Measurements from ENCODE around the gene C1orf35. TPM values are rescaled to one million over a fixed set of nuclear protein-coding genes. Genes with fewer than 3 reads are reported as not detected.

The C1orf35 gene
- total and polyA plus RNA-seq, 2 experiments from 2014 or later = 12.3 to 24.6 TPM

DNA sequence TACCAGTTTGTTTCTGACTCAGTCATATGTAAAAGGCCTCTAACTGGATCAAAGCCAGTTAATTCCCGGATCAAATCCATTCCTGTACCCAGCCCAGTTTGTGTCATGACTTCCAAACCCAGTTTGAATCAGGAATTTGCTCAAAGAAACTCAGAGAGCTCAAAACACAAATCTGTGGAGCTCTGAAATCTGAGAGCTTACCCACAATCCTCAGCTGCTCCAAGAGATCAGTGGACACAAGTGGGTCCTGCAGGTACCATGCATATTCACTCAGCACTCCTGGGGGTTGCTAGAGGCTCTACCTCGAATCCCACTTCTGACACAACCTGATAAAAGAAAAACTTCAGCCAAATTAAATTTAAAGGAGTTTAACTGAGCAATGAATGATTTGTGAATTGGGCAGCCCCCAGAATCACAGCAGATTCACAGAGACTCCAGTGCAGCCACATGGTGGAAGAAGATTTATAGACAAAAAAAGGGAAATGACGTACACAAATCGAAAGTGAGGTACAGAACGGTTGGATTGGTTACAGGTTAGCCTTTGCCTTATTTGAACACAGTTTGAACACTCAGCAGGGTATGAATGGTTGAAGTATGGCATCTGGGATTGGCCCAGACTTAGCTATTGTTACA lies 17.8 kb upstream of the C1orf35 start:
- Histone ChIP-seq H4K20me1 (ENCODE audit: insufficient read depth, poor library complexity, severe bottlenecking) (no peaks in the 10 kb centered on the region), H3K4me2 (no peak overlapping the region), H3K79me2 (no peaks in the 10 kb centered on the region), H3K36me3 (replicated peaks; ENCODE audit: insufficient read depth, low read depth) (no peaks in the 10 kb centered on the region), H3K4me3 (no peak overlapping the region), H3K27ac (no peak overlapping the region), H3K27me3 (no peaks in the 10 kb centered on the region), H2AFZ (no peak overlapping the region), H3K4me1 (ENCODE audit: insufficient read depth) (peaks cover 6% of the 10 kb centered on the region), H3K9me3 (ENCODE audit: low read depth) (no peaks in the 10 kb centered on the region), H3K9me2 (replicated peaks; ENCODE audit: insufficient read depth) (no peaks in the 10 kb centered on the region)
- no peak for TF ChIP-seq EZH2phosphoT487 (IDR thresholded peaks at IDR 0.05; ENCODE audit: low read depth, severe bottlenecking, unreplicated experiment)
- TF ChIP-seq, protein P1, sequence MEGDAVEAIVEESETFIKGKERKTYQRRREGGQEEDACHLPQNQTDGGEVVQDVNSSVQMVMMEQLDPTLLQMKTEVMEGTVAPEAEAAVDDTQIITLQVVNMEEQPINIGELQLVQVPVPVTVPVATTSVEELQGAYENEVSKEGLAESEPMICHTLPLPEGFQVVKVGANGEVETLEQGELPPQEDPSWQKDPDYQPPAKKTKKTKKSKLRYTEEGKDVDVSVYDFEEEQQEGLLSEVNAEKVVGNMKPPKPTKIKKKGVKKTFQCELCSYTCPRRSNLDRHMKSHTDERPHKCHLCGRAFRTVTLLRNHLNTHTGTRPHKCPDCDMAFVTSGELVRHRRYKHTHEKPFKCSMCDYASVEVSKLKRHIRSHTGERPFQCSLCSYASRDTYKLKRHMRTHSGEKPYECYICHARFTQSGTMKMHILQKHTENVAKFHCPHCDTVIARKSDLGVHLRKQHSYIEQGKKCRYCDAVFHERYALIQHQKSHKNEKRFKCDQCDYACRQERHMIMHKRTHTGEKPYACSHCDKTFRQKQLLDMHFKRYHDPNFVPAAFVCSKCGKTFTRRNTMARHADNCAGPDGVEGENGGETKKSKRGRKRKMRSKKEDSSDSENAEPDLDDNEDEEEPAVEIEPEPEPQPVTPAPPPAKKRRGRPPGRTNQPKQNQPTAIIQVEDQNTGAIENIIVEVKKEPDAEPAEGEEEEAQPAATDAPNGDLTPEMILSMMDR (IDR thresholded peaks at IDR 0.05; ENCODE audit: poor library complexity) = no peak
- no peak for TF ChIP-seq EZH2 (IDR thresholded peaks at IDR 0.05; ENCODE audit: borderline replicate concordance)
- no peak for DNase-seq (ENCODE audit: low spot score)
- 77% methylated on average over 5 of the region's 5 CpGs for WGBS (ENCODE audit: low lambda C conversion rate, missing lambda C conversion rate)

DNA sequence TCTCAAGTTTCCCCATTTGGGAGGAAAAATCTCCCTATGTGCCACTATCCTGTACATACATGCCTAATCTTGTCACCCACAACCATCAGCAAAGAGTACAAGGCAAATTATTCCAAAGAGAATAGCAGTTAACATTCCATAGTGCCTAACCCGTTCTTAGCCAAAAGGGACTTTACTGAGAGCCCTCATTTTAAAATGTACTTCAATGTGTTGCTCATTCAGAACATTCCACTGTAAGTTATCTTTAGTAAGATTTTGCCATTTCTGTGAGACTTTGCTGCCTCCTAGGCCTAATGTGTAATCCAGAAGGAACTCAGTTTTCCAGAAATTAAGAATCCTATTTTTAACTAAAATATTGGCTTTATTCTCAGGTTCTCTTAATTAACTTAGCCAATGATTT lies 17.2 kb upstream of the C1orf35 start:
- no peak overlapping the region for H2AFZ ChIP-seq
- H3K9me2 ChIP-seq (replicated peaks; ENCODE audit: insufficient read depth) = no peaks in the 10 kb centered on the region
- H3K36me3 ChIP-seq (replicated peaks; ENCODE audit: insufficient read depth, low read depth) = no peaks in the 10 kb centered on the region
- H3K9me3 ChIP-seq (ENCODE audit: low read depth) = no peaks in the 10 kb centered on the region
- H3K4me1 ChIP-seq (ENCODE audit: insufficient read depth) = peaks cover 6% of the 10 kb centered on the region
- no peaks in the 10 kb centered on the region for H3K79me2 ChIP-seq
- no peak for DNase-seq (ENCODE audit: low spot score)
- H4K20me1 ChIP-seq (ENCODE audit: insufficient read depth, poor library complexity, severe bottlenecking) = no peaks in the 10 kb centered on the region
- H3K4me3 ChIP-seq = no peak overlapping the region
- H3K27me3 ChIP-seq = no peaks in the 10 kb centered on the region
- WGBS (ENCODE audit: low lambda C conversion rate, missing lambda C conversion rate) = 88% methylated on average over 1 of the region's 1 CpG
- H3K4me2 ChIP-seq = no peak overlapping the region
- no peak overlapping the region for H3K27ac ChIP-seq
- TF ChIP-seq EZH2 (IDR thresholded peaks at IDR 0.05; ENCODE audit: borderline replicate concordance) (no peak), EZH2phosphoT487 (IDR thresholded peaks at IDR 0.05; ENCODE audit: low read depth, severe bottlenecking, unreplicated experiment) (no peak)
- TF ChIP-seq, protein P1 (IDR thresholded peaks at IDR 0.05; ENCODE audit: poor library complexity) = no peak

DNA sequence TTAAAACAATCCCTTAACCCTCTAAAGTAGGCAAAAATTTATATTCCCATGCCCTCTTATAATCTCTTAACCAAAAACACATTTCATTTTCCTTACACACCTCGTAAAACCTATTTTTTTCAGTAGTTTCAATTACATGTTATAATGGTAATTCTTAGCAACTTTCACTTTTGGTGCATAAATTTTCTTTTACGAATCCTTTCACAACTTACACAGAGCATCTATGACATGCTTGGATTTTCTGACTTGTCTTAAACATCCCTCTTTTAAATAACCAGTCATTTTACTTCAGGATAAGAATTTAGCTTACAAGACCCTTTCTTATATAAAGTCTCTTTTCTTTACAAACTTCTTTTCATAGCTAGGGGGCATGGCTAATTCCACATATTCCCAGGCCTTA lies 14.9 kb upstream of the C1orf35 start:
- TF ChIP-seq, protein P1 (IDR thresholded peaks at IDR 0.05; ENCODE audit: poor library complexity) = no peak
- TF ChIP-seq EZH2 (IDR thresholded peaks at IDR 0.05; ENCODE audit: borderline replicate concordance) = no peak
- Histone ChIP-seq H3K36me3 (replicated peaks; ENCODE audit: insufficient read depth, low read depth) (no peaks in the 10 kb centered on the region), H3K4me2 (no peak overlapping the region), H3K9me3 (ENCODE audit: low read depth) (no peaks in the 10 kb centered on the region), H3K9me2 (replicated peaks; ENCODE audit: insufficient read depth) (no peaks in the 10 kb centered on the region), H2AFZ (no peak overlapping the region), H3K79me2 (no peaks in the 10 kb centered on the region), H4K20me1 (ENCODE audit: insufficient read depth, poor library complexity, severe bottlenecking) (no peaks in the 10 kb centered on the region), H3K4me1 (ENCODE audit: insufficient read depth) (no peaks in the 10 kb centered on the region), H3K4me3 (no peak overlapping the region), H3K27ac (no peak overlapping the region), H3K27me3 (no peaks in the 10 kb centered on the region)
- 86% methylated on average over 2 of the region's 2 CpGs for WGBS (ENCODE audit: low lambda C conversion rate, missing lambda C conversion rate)
- no peak for DNase-seq (ENCODE audit: low spot score)

Data from hepatocyte (in vitro differentiated cells).